ENCODE measurements around the gene VAC14.

VAC14 gene

DNA sequence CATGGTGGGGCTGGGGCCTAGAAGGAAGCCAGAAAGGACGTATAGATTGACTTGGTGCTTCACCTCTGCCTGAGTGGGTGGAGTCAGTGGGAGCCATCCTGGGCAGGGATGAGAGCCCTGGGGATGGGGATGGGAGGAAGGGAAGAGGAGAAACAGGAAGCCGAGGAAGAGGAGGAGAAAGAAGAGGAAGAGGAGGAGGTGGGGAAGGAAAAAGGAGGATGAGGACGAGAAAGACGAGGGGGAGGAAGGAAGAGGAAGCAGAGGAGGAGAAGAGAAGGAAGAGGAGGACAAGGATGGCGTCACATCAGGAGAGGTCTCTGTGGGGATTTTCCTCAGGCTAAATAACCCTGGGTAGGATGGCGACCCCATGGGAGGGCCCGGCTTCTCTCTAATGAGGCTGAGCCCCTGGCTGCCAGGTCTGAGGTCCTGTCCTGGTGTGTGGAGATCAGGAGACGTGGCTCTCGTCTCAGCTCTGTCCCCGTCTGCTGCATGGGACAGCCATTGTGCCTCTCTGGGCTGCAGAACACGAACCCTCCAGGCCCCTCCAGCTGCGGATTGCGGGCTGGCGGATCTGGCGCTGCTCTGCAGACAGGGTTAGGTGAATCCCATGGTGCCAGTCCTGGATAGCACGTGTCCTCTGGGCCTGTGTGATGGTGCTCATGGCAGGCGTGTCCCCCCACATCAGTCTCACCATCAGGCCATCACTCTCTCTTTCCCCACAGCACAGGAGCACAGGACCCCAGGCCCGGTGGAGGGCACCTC is 79.6 kb downstream of the VAC14 start:
- no peak for DNase-seq

DNA sequence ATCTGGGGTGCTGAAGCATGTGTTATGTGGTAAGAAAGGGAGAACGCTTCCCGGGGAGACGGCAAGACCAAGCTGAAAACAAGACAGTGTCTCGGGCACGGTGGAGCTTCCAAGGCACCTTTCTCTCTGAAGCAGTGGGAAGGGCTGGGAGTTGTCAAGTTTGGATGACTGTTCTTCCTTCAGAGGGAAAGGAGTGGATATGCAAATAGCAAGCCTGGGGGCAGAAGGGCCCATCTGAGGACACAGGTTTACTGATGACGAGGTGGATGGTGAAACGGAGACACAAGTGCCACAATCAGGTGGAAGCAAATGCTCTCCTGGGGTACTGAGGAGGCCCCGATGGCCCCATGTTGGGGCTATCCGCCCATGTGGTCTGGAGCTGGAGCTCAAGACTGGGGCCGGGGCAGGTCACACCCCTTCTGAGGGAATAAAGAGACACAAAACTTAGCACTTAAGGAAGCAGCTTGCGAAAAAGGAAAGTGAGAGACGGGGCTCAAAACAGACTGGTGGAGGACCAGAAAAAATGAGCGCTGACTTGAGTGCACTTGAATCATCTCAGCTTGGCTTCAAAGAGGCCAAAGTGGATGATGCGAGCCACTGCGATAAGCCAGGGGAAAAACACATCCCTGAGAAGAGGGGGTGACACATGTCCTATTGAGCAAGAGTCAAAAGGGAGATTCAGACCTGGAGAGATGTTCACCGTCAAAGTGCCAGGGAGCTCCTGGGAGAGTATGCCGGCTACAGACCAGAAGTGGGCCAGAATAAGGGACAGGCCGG is 80.3 kb downstream of the VAC14 start:
- no peak for DNase-seq

DNA sequence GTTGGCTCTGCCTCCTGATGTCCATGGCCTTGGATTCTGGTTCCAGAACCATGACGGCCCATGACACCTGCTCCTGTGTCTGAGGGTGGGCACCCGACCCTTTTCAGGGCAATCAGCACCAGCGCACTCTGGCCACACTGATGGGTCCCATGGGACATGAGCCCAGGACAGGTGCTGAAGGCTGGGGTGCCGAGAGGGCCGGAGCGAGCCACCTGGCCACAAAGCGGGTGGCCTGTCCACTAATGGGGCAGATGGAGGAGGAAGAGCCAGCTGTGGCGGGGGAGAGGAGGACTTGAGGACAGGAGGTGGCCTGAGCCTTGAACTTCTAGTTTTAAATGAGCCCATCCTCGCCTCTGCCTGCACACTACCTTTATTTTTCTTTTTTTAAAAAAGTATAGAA is 83.9 kb downstream of the VAC14 start:
- no peak for DNase-seq

DNA sequence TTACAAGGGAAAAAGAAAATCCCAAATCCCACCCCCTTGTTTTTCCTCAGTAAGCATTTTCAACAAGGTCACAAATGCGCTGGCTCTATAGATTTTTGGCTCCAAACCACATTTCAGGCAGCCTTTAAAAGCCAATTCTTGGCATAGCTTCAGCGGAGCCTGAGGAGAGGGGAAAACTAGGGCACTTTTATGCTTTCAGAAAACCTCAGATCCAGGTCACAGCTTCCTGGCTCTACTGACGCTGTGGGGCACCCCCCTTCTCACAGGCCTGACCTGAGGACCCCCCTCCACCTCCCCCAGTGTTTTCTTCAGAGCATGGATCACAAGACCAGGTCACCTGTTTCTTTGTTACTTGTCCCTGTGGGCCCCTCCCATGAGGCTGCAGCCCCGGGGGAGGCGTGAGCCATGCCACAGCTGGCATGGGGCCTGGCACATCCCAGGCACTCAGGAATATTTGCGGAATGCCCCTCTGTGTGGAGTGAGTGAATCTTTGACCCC is 85.0 kb downstream of the VAC14 start:
- DNase-seq: peak; percentile 33

DNA sequence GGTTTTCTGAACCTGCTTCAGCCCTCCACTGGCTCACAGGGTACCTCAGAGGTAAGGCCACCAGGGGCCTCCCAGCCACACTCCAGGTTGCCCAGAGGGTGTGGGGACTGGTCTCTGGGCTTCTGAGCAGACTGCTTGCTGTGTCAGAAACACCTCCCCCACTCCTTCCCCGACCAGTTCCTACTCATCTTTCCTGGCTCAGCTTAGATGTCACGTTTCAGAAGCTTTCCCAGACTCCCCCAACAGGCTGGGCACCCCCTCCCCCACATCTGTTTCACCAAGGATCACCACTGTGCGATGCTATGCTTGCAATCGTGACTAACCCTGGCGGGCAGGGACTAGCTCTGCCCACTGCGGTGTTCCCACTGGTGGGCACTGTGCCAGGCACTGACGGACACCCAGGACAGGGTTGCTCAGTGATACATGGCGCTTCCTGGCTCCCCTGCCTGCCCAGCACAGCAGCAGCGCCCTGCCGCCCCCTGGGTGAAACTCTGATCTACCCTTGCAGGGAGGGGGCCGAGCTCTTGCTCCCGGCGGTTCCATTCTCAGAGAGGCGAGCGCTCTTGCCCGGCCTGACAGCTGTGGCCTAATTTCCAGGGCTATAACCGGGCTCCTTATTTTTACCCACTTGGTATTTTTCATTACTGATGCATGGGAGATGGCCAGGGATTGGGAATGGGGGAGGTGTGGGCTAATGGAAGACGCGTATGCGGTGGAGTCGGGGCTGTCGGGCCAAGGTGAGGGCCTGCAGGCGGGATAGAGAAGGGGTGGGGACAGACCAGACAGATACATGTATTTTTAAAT is 85.7 kb downstream of the VAC14 start:
- peak; percentile 92 for DNase-seq

DNA sequence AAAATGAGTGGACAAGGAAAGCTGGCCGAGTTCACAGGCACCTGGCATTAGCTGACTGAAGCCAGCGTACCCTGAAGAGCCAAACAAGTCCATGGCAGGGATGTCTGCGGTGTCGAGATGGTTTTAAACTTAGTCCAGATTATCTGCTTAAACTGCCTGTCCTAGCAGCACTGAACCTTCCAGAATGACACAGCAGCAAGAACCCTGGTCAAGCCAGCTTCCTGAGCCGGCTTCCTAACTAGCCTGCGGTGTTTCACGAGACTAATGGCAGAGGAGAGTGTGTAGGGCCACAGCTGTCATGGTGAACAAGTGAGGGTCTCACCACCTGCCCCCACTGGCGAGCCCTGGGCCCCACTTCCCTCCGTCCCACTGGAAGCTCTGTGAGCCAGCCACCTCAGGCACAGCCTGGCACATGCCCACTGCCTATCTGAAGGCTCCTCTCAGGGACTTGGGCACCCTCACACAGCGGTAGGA is 86.3 kb downstream of the VAC14 start:
- DNase-seq: no peak

DNA sequence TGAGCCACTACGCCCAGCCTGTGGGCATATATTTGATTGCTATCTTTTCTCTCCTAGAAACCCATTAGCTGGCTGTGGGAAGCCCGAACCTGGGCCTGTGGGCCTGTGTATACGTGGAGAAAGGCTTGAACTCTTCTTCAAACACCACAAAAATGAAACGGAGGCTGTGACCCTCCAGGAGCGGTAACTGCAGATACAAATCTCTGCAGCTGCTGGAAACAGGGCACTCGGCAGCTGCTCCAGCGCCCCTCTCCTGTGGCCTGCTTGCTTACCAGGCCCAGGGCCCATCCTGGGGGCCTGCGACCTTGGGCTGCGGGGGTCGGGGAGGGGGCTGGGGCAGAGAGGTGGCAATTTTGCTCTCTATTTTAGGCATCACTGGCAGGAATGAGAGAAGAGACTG is 87.1 kb downstream of the VAC14 start:
- DNase-seq: no peak

DNA sequence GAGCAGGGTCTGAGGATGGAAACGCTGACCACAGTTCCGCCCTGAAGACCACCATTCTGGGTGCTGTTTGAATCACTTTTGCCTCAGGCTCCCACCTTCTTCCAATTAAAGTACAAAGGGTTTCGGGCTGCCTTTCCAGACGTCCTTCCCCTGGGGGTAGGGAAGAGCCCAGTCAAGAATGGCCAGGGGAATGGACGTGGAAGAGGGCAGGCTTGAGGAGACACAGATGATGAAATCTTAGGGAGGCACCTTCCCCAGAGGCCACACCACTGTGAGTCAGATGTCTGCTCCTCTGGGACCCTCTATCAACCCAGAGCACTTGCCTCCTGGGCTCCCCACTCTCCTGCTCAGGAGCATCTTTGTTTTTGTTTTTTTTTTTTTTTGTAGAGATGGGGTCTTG is 87.6 kb downstream of the VAC14 start:
- DNase-seq: no peak

DNA sequence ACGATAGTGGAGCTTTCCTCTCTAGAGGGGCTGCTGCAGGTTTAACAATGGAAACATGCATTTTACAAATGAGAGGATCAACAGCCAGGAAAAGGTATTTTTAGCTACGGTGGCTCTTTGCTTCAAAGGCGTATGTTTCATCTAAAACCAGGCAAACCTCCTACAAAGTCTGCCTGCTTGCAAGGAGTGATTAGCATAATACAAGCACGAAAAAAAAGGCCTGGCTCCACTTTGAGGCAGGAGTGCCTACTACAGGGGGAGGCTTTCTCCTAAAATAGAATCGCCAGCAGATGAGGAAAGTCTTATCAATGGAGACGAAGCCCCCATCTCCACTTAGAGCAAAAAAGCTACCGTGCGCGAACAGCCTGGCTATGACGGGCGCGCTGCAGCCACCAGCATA is 88.0 kb downstream of the VAC14 start:
- no peak for DNase-seq

DNA sequence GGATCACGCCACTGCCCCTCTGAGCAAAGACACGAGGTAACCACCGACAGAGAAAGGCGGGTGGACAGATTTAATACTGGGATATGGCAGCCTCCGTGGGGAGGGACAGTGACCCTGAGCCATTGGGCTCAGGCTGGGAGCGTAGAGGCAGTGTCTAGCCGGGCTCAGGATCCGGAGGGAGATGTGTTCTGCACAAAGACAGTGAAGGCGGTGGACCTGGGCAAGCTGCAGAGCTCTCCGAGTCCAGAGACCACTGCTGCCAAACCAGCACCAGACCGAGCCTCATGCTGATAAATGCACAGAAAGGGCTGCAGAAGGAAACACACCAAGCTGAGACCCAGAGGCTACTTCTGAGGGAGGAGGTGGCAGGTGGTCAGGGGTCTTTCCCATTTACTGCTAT is 88.6 kb downstream of the VAC14 start:
- DNase-seq: no peak

DNA sequence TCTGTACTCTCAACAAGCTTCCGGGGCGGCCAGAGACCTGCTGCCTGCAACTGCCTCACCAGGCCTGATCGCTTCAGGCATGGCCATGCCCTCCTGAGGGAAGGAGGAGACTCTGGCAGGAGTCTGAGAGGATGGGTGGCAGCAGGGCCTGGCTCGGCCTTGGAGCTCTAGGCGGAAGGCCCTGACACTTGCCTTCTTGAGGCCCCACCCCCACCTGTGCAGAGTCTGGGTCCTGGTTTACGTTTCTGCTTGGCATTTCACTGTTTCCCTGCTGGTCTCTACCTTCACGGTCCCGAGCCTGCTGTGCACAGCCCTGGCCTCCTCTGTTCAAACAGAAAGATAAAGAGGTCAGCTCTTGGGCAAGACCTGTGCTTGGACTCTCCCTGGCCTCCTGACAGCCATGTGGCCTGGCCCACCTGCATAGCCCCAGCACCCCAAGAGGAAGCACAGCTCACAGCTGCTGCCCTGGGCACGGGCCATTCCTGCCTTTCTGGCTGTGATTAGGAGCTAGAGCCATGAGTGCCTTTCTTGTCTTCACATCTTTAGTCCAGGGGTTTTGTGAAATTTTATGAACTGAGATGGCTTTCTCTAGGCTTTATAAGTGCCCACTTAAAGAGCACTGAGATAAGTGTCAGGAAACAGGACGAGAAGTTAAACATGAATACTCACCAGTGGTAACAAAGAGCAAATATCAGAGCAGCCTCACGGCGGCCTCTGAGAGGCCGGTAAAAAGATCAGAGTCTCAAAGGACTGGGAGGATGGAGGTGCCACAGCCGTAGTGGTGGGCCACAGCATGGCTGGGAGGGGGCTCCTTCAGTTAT is 89.5 kb downstream of the VAC14 start:
- DNase-seq: no peak

DNA sequence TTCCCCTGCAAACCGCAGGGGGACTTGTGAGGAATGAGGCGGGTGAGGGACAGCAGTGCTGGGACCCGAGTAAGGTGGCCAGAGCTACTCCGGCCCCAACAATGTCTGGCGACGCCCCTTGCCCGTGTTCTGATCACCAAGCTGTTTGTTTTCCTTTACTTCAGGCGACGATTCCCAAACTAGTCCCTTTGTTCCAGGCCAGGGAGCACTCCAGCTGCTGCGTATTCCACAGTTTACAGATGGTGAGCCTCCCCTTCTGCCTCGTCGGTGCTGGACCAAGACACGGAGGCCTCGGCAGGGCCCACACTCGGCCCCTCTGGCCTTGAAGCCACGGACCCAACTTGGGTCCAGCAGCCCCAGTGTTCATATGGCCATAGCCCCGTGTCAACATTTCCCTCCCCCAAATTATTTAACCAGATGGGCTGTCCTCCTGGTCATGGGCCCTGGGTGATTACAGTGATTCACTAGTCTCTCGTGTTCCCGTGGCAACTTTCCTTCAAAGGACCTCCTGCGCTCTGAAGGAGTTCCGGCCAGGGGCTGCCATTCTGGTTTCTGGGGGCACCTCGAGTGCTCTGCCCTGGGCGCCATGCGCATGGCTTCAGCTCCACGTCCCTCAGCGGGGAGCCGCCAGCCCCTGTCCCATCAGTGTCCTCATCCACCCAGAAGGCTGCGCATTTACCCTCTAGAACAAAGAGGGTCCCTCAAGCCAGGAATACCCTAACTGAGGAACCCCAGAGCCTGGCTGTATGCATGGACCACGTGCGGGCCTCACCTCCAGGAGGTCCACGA is 90.3 kb downstream of the VAC14 start:
- no peak for DNase-seq

DNA sequence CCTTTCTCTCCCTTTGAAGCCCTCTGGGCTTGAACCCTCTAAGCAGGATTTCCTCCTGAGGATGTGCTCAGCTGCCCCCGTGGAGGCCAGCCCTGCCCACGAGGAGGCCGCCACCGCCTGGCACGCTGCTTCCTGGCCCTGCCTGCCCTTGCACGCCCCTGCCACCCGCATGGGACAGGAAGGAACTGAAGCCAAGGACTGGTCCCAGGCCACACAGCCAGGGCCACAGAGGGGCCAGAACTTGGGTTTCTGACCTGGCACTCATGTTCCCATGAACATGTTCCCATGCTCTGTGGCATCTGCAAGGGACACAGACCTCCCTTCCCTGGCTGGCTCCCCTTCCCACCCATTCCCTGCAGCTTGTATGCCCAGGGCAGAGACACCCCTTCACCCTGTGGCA is 91.0 kb downstream of the VAC14 start:
- DNase-seq: no peak

DNA sequence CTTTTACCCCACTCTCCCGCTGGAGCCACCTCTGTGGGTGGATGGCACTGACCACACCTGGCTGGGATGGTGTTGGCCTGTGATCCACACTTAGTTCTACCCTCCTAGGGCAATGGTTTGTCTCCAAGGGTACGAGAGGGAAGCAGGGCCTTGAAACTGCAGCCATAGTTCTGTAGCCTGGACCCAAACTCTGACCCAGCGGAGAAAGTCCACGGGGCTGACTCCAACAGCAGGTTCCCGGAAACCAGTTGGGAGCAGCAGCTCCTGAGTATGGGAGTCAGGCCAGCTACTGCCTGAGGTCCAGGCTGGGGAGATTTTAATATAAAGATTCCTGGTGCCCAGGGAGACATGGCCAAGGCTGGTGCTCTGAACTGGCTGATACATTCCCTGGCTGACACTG is 91.5 kb downstream of the VAC14 start:
- DNase-seq: no peak

DNA sequence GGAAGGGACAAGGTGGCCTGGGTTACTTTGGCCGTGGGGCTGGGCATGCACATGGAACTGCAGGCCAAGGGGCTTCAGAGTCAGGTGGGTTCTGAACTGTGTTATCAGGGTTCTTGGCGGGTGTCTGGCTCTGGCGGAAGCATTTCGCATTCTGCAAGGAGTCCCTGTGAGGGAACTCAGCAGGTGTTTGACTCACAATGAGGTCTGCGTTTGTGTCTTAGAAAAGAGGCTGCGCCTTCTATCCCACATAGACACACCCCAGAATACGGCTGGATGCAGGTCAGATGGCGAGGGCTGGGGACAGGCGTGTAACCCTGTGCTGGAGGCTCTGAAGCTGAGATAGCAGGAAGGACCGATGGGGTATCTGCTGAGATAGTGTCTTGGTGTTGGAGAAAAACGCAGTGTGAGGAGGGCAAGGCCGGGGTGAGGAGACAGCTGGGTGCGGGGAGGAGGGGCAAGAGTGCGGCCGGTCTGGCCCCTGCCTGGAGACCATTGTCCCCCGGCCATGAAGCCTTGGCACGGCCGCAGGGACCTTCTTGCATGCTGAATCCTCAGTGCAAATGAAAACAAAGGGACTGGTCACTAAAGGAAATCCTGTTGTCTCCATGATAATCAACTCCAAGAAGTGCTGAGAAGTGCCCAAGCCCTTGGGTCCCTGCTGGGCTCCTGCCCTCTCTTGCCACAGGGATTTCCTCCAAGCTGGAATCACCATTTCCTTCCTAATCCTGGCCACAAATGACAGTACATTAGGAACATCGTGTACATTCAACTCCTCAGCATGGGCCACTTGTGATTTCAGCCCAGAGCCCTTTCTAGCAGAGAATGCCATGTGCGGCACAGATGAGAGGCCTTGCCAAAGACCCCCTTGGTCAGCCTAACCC is 92.4 kb downstream of the VAC14 start:
- DNase-seq: no peak

DNA sequence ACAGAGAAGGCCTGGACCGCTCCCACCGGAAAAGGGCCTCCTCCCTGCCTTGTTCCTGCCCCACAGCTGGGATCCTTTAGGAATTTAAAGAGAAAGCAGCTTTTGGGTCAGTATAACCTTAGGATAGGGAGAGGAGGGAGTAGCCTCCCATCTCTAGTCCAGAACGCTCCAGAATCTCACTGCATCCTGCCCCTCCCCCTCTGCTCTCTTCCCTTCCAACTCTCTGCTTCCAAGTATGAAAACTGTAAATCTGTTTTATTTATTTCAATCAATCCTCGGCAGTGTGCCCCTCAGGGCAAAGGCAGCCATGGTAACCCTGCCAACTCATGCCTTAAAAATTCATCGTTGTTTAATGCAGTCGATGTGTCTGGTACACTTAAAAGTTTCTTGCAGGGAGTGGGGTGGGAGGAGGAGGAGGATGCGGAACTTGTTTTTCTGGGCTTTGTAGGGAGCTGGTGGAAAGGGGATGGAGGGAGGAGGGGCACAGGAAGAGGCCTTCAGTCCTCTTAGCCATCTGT is 94.0 kb downstream of the VAC14 start:
- DNase-seq: peak; percentile 61

DNA sequence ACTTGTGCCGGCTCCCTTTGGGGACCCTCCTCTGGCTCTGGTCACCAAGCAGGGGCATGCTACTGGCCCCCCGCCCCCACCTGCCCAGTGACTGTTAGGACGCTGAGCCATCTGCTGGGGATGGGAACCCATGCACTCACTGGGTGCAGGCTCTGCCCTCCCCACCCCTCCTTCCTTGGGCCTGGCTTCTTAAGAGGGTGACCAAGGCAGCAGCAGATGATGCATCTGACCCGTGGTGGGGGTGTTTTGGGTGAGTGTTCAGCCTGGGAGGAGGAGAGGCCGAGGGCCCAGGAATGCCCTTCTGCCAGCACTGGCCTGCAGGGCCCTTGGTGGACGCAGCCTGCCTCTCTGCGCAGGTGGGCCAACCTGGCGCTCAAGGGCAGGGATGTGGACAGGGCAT is 95.9 kb downstream of the VAC14 start:
- no peak for DNase-seq

DNA sequence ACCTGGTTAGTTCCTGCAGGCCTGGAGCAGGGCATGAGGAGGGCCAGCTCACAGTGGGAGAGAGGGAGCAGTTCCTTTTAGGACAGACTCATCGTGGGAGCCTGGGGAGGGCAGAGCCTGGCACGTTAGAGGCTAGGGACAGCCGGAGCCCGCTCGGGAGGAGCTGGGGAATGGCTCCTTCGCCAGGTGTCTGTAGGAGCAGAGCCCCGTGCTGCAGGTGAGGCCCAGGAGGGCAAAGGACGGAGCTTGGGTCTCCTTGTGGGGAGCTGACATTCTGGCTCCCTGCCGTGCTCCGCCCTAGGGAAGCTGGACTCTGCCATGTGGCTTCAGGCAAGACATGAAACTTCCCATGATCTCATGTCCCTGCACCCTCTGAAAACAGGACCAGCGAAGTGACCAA is 96.4 kb downstream of the VAC14 start:
- no peak for DNase-seq

DNA sequence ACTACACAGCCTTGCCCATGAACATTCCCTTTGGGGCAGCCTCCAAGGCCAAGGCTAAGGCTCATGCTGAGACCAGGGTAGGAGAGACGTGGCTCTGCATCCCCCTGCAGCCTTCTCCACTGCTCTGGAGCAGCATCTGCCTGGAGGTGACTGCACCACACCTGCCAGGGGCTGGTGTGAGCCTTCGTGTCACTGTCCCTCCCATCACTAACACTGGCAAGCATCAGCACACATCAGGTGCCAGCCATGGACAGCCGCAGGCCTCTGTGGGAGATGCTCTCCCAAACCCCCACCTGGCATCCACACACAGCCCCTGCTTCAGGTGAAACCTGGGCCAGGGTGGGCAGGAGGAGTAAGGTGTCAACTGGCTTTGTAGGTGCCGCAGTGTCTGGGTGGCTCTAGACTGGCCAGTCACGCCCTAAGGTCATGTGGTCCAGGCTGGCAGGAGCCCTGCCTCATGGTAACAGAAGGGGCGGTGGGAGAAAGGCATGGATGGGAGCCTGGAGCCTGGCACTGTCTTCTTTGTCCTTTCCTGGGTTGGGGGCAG is 97.0 kb downstream of the VAC14 start:
- no peak for DNase-seq
